Central memory CD4-positive, alpha-beta T cell (primary cell): ENCODE results near the gene OR10C1.
"Not testable (repeated sequence)": the region's sequence is repeated elsewhere in the genome, so short reads cannot be mapped to it uniquely, and the experiment has no call there.

Source experiments
- DNase-seq: peaks from one replicate; pipeline ENCODE4 v3.0.0; 2022
- total RNA-seq, 3 experiments: gene quantifications; one replicate each; lab custom pipeline; 2026; lab: John Stamatoyannopoulos, UW

Gene OR10C1
- total RNA-seq, result 0 reads per million in 3 experiments

GRCh38 chr6:29439006-29439405 lies at the start of gene OR10C1:
OR10C1 (plus strand) TSS chr6:29439306; CDS start chr6:29440016, 710 bp downstream.
- DNase-seq, result no peak

GRCh38 chr6:29395331-29395730 lies 43.8 kb upstream of the OR10C1 start, which contains the start of gene OR12D2:
OR12D2 (plus strand) TSS chr6:29395631; CDS start chr6:29396700, 1,069 bp downstream.
- no peak for DNase-seq

- no peak for DNase-seq
Measured at GRCh38 chr6:29399525-29399924, 39.6 kb upstream of the OR10C1 start.

GRCh38 chr6:29403801-29404200 lies 35.3 kb upstream of the OR10C1 start:
- DNase-seq, result no peak

- no peak for DNase-seq
Measured at GRCh38 chr6:29414588-29414987, 24.5 kb upstream of the OR10C1 start, which contains the start of gene OR12D1. OR12D1 (plus strand) TSS chr6:29414928.

GRCh38 chr6:29419516-29419915 lies 19.6 kb upstream of the OR10C1 start:
- DNase-seq, result no peak

GRCh38 chr6:29424168-29424567 lies 14.9 kb upstream of the OR10C1 start:
- DNase-seq, result no peak

- no peak for DNase-seq
Measured at GRCh38 chr6:29424575-29424974, 14.5 kb upstream of the OR10C1 start.

- no peak for DNase-seq
Measured at GRCh38 chr6:29425075-29425474, 14.0 kb upstream of the OR10C1 start.

GRCh38 chr6:29426654-29427053 lies 12.5 kb upstream of the OR10C1 start:
- no peak for DNase-seq

GRCh38 chr6:29436730-29437129 lies 2.4 kb upstream of the OR10C1 start:
- not testable (repeated sequence) for DNase-seq

- DNase-seq, result no peak
Measured at GRCh38 chr6:29442719-29443118, 3.6 kb downstream of the OR10C1 start.

- DNase-seq, result not testable (repeated sequence)
Measured at GRCh38 chr6:29444031-29444430, 4.9 kb downstream of the OR10C1 start.

GRCh38 chr6:29447670-29448069 lies 8.6 kb downstream of the OR10C1 start:
- no peak for DNase-seq

- no peak for DNase-seq
Measured at GRCh38 chr6:29451471-29452193, 12.5 kb downstream of the OR10C1 start.

- no peak for DNase-seq
Measured at GRCh38 chr6:29456971-29457370, 17.9 kb downstream of the OR10C1 start, which contains the start of the genes OR11A1 and OR2H1. OR11A1 (minus strand) TSS chr6:29457071; CDS start chr6:29427641, 29,430 bp downstream. OR2H1 (plus strand) TSS chr6:29457155; CDS start chr6:29461770, 4,615 bp downstream.

- DNase-seq, result no peak
Measured at GRCh38 chr6:29461021-29461814, 22.1 kb downstream of the OR10C1 start.

GRCh38 chr6:29462022-29462421 lies 22.9 kb downstream of the OR10C1 start:
- DNase-seq, result no peak

- DNase-seq, result no peak
Measured at GRCh38 chr6:29465279-29465678, 26.2 kb downstream of the OR10C1 start.

- DNase-seq, result no peak
Measured at GRCh38 chr6:29465801-29466200, 26.7 kb downstream of the OR10C1 start.

- no peak for DNase-seq
Measured at GRCh38 chr6:29466241-29466640, 27.1 kb downstream of the OR10C1 start.

- DNase-seq, result no peak
Measured at GRCh38 chr6:29474996-29475395, 35.9 kb downstream of the OR10C1 start.

- no peak for DNase-seq
Measured at GRCh38 chr6:29477923-29478450, 38.9 kb downstream of the OR10C1 start.
